GM13976 (cell line): ENCODE measurements around the gene ZNF526.

Source experiments
- DNase-seq: peaks from one replicate; pipeline ENCODE4 v3.0.0; 2012; ENCODE audit warnings: low spot score
- in situ Hi-C: fragments of 300-500 bp; cut with MboI; formaldehyde crosslinking; loops from one replicate; pipeline ENCODE4 v1.12.0; 2022; ENCODE audit warnings: low sequenced_read_pairs, mixed read lengths, inconsistent platforms; ENCODE audit not compliant: unreplicated experiment
- TF ChIP-seq, protein P1 (sequence below): IDR thresholded peaks from 2 replicates; pipeline ENCODE4 v1.5.1; 2012; ENCODE audit warnings: borderline replicate concordance, mild to moderate bottlenecking; ENCODE audit not compliant: insufficient read depth; ENCODE audit errors: extremely low read depth, missing control alignments, control extremely low read depth

Gene ZNF526

DNA sequence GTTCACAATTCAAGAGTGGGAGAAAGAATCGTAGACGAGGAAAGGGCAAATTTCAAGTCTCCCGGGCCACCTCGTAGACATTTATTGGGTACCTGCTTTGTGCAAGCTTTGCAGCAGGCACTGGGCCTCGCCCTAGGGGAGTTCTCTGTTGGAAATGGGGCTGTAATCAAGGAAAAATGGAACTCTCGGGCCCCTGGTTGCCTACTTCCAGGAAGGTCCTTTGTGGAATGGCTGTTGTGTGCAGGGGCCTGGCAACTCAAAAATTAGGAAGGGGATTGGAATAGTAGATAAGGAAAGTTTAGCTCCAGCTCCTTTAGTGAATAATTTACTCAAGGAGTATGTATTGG is 612 bp downstream of the ZNF526 start:
- in situ Hi-C loops = no loop called here
- TF ChIP-seq, protein P1, sequence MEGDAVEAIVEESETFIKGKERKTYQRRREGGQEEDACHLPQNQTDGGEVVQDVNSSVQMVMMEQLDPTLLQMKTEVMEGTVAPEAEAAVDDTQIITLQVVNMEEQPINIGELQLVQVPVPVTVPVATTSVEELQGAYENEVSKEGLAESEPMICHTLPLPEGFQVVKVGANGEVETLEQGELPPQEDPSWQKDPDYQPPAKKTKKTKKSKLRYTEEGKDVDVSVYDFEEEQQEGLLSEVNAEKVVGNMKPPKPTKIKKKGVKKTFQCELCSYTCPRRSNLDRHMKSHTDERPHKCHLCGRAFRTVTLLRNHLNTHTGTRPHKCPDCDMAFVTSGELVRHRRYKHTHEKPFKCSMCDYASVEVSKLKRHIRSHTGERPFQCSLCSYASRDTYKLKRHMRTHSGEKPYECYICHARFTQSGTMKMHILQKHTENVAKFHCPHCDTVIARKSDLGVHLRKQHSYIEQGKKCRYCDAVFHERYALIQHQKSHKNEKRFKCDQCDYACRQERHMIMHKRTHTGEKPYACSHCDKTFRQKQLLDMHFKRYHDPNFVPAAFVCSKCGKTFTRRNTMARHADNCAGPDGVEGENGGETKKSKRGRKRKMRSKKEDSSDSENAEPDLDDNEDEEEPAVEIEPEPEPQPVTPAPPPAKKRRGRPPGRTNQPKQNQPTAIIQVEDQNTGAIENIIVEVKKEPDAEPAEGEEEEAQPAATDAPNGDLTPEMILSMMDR = no peak
- DNase-seq = no peak

DNA sequence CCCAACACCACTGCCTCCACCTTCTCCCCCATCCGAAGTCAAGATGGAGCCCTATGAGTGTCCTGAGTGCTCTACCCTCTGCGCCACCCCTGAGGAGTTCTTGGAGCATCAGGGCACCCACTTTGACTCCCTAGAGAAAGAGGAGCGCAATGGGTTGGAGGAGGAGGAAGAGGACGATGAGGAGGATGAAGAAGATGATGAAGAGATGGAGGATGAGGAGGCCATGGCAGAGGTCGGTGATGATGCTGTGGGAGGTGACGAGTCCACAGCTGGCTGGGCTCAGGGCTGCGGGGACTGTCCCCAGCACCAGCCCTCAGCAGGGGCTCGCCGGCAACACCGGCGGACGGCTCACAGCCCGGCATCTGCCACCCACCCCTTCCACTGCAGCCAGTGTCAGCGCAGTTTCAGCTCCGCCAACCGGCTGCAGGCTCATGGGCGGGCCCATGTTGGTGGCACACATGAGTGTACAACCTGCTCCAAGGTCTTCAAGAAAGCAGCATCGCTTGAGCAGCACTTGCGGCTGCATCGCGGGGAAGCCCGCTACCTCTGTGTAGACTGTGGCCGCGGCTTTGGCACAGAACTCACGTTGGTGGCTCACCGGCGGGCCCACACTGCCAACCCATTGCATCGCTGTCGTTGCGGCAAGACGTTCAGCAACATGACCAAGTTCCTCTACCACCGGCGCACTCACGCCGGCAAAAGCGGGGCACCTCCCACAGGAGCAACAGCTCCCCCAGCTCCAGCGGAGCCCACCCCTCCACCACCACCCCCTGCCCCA is 5.0 kb downstream of the ZNF526 start:
- in situ Hi-C loops = no loop called here
- TF ChIP-seq, protein P1 = no peak
- DNase-seq = no peak

DNA sequence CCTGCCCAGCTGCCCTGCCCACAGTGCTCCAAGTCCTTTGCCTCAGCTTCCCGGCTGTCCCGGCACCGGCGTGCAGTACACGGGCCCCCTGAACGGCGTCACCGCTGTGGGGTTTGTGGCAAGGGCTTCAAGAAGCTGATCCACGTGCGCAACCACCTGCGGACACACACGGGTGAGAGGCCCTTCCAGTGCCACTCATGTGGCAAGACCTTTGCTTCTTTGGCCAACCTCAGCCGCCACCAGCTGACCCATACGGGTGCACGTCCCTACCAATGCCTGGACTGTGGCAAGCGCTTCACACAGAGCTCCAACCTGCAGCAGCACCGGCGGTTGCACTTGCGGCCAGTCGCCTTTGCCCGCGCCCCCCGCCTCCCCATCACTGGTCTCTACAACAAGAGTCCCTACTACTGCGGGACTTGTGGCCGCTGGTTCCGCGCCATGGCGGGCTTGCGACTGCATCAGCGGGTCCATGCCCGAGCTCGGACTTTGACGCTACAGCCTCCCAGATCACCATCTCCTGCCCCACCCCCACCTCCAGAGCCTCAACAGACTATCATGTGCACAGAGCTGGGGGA is 5.7 kb downstream of the ZNF526 start:
- no peak for DNase-seq
- in situ Hi-C loops = no loop called here
- TF ChIP-seq, protein P1 = no peak

DNA sequence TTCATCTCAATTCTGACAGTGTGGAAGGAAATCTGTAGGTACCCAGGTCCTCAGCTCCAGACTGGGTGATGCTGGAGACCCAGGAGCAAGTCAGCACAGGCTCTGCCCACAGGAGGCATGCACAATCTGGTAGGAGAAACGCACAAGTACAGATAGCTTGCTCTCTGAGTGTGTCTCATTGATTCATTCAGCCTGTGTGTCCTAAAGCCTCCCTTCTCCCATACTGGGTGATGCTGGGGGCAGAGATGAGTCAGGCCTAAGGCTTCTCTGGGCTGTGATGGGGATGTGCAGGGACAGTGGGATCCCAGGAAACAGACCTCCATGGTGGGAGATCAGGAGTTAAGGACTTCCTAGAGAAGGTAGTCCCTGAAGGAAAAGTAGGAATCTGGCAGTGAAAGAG is 6.8 kb downstream of the ZNF526 start:
- TF ChIP-seq, protein P1 = no peak
- DNase-seq = no peak
- in situ Hi-C loops = no loop called here

DNA sequence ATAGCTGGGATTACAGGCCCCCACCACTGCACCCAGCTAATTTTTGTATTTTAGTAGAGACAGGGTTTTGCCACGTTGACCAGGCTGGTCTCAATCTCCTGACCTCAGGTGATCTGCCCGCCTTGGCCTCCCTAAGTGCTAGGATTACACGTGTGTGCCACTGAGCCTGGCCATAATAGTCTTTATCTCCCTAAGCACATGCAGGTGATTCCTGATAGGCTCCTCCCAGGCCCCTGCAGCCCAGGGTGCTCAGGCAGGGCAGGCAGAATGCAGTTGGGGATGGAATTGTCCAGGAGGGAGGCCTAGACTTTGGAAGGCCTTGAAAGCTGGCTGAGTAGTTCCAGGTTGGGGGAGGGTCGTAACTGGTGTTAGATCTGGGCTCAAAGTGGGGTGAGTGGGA is 8.5 kb downstream of the ZNF526 start:
- in situ Hi-C loops = no loop called here
- TF ChIP-seq, protein P1 = no peak
- no peak for DNase-seq

DNA sequence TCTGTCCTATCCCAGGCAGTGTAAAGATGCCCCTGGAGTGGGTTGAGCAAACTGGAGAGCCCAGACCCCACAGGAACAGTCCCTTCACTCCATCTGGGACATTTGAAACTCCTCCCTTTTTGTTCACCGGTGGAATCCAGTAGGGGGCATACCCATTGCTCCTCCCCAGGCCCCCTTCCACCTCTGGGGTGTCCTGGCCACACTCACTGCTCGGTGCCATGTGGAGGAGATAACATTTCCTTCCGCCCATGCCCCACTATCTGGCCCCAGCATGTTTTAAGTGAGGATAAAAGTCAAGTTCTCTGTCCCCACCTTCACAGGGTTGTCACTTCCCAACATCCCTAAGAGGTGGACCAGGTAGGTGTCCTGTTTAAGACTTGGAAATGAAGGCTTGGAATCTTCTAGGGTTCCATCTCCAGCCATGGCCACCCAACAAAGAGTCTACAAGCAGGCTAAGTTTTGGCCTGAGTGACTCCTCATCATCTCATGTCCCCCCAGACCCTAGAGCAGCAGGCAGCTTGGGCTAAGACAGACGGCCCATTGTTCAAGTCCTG is 9.3 kb downstream of the ZNF526 start:
- in situ Hi-C loops = no loop called here
- DNase-seq = no peak
- TF ChIP-seq, protein P1 = no peak
